Measurements from ENCODE around the gene THSD4.

- TF ChIP-seq POLR2A (IDR thresholded peaks at IDR 0.05; ENCODE audit: low read depth, low read length) (no peak), POLR2AphosphoS5 (IDR thresholded peaks at IDR 0.05; ENCODE audit: low read depth, low read length) (no peak), TAF1 (IDR thresholded peaks at IDR 0.05; ENCODE audit: borderline replicate concordance, low read depth, low read length) (no peak)
Observed at GRCh38 chr15:71143373-71144310, 28.4 kb downstream of the THSD4 start.
